HG02852 (cell line): ENCODE data around the gene POLD4.

ENCODE experiments used
- ATAC-seq: cut with Tn5 transposase; IDR thresholded peaks from one replicate; pipeline ENCODE4 v1.9.1; 2021; ENCODE audit warnings: mild to moderate bottlenecking, moderate library complexity; ENCODE audit not compliant: unreplicated experiment

Gene POLD4

DNA sequence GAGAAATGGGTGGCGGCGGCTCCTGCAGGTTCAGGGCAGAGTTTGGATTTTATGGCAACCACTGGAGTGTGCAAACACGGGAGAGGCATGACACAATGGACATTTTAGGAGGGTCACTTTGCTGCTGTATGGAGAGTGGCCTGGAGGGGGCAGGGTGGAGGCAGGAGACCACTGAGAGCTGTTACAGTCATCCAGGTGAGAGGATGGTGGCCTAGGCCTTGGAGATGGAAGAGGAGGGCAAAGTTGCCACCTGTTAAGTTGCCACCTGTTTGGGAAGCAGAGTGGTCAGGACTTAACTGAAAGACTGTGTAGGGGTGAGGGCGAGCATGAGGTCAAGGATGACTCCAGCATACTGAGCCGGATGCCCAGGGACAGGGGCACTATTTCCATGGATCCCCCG, 36.1 kb upstream of the POLD4 start:
- no peak for ATAC-seq

DNA sequence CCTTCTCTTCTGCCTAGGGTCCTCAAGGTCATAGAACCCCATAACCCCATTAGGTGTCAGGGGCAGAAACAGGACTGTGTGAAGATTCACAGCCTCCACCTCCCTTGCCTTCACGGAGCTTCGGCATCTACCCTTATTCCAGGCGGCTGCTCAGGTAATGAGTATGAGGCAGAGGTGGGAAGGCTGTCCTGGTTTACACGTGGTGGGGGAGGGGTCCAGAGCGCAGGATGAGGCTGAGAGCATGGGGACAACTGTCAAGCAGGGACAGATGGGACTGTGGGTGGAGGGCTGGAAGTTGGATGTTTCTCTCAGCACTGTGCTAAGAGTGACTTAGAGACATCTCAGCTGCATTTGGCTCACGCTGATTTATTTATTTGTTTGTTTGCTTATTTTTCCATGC, 34.2 kb upstream of the POLD4 start:
- ATAC-seq = no peak

DNA sequence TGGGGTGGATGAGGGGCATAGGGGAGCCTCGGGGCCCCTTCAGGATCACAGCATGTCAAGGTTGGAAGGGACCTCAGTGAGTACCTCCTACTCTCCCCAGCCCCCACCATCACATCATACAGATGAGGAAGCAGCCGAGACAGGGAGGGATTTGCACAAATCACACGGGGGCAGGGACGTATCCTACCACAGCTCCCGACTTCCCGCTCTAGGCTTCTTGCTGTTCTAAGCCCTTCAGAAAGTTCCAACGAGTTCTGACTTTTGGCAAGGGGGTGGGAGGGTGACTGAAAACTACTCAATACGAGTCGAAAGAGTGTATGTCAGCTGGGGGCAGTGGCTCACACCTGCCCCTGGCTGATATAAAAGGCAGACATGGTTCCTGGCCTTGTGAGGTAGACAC, 33.7 kb upstream of the POLD4 start:
- ATAC-seq = no peak

DNA sequence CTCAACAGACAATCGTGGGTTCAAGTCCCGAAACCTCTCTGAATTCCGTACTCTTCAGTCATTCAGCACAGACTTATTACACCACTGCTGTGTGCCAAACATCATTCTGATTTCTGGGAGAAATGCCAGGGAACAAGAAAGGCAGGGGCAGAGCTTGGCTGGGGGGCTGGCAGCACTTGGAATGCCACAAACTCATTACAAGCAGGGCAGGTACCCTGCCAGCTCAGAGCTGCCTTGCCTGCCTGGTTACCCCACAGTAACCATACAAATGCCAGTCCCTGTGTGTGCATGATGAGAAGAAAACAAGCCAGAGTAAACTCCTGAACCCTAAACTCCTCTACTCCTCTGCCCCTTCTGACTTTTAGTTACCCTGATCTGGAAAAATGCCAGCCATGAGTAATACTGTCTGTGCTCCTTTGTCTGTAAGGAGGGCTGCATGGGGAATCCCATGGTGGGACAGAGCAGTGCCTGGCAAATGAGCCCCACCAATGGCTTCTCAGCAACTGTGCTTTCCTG, 31.6 kb upstream of the POLD4 start:
- ATAC-seq = no peak

- no peak for ATAC-seq
Measured at GRCh38 chr11:67382276-67383136, 29.2 kb upstream of the POLD4 start.

GRCh38 chr11:67381244-67381972, 28.1 kb upstream of the POLD4 start:
- ATAC-seq = no peak

DNA sequence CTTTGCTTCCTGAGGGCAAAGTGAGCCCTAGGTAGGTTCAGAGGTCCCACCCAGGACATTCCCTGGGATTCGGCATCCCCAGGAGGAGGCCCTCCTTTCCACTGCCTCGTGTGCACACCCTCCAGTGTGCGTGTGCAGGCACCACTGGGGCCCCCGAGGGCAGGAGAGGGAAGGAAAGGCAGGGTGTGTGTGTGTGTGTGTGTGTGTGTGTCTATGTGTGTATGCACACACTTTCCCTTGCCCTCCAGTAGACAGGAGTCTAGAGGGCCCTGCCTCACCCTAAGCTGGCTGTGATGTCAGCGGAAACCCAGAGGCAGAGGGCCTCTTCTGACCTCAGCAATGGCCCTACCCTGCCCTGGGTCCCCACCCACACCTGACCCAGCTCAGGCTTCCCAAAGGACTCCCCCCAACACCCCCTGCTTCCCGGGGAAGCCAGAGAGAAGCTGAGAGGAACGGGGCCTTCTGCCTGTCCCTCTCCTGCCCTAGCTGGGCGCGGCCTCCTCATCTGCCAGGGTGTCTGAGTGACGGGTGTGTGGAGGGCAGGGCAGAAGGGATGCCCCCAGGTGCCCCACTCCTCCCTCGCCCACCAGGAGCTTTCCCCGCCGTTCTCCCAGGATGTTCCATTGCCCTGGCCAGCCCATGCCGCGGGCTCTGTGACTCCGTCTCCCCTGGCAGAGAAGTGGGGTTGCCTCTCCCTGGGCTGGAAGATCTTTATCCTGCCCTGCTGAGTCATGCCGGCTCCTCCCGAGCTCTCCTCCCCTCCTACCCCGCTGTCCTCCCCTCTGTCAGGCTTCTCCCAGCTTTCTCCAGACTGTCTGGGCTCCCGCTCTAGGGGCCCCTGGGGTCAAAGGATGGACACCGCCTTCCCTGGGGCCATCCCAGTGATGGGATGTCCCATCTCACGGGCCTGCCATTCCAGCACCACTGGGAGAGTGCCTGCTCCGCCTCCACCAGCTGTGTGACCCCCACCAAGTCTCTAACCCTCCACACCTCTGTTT, 26.0 kb upstream of the POLD4 start:
- no peak for ATAC-seq

GRCh38 chr11:67378544-67378943, 25.2 kb upstream of the POLD4 start:
- no peak for ATAC-seq

GRCh38 chr11:67376873-67377808, 23.8 kb upstream of the POLD4 start:
- no peak for ATAC-seq

- no peak for ATAC-seq
Measured at GRCh38 chr11:67376063-67376820, 22.9 kb upstream of the POLD4 start.

- no peak for ATAC-seq
Measured at GRCh38 chr11:67375320-67376055, 22.1 kb upstream of the POLD4 start.

DNA sequence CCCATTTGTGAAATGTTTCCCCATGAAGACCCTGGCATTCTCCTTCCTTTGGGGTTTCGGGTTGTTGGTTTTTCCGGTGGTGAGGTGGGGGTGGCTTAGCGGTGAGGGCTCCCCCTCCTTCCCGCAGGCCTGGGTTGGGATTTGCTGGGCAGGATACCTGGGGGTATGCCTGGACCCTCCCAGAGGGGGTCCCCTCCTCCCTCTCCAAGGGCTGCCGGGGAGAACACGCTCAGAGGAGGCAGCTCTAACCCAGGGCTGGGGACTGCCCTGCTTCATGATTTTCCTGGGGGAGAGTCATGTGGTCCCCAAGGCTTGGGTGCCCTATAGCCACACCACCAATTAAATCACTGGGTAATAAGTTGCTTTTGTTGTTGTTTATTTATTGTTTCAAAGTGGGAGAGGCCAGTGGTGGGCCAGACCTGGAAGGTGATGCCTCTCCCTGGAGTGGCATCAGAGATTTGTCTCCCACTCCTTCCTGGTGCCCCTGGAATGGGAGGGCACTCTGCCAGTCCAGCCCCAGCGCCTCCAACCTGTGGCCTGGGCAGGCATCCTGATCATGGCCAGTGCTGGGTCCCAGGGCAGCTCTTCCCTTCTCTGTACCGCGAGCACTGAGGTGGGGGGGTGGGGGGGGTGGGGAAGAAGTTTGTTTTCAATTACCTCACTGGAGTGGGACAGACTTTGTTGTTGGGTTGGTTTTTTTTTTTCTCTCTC, 21.4 kb upstream of the POLD4 start:
- ATAC-seq = no peak

- ATAC-seq = no peak
Measured at GRCh38 chr11:67373648-67374570, 20.6 kb upstream of the POLD4 start.

DNA sequence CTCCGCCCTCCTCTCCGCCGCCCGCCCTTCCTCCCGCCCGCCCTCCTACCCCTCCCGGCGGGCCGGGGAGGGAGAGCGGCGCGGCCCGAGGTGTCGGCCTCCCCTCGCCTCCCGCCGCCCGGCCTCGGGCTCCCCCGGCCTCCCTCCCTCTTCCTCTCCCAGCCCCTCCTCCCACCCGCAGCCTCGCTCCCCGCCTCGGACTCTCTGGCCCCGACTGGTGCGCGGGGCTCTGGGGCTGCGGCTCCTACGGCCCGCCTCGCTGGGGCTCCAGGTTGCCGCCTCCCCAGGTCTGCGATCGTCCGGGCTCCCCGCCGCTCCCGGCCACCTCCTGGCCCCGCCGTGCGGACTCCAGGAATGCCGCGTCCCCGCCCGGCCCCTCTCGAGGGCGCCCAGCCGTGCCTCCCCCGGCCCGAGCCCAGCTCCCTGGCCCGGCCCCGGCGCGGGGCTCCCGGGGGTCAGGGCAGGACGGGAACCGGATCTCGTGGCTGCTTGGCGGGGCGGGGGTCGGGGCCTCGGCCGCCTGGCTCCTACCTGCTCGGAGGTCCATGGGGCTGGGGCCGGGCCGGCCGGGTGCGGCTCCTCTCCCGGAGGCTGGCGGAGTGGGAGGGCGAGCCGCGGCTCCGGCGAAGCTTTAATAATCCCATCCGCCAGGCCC, 19.8 kb upstream of the POLD4 start, which contains the start of gene CLCF1:
Gene CLCF1 (minus strand): TSS at position 606 of the 655 bp plus-strand sequence. CDS start 59 bp downstream, at position 547.
- no peak for ATAC-seq

GRCh38 chr11:67372321-67372992, 19.1 kb upstream of the POLD4 start:
- no peak for ATAC-seq
